Neural progenitor cell (in vitro differentiated cells): ENCODE results near the gene HIC2. TPM values are rescaled to one million over a fixed set of nuclear protein-coding genes. Genes with fewer than 3 reads are reported as not detected.
A peak's percentile ranks its signal among the peaks of the same experiment; 100 is the strongest.

Experiments
- DNase-seq: peaks from one replicate; pipeline ENCODE4 v3.0.0-alpha.2; 2016; ENCODE audit warnings: low spot score
- H2AFZ ChIP-seq: fragments of 200-600 bp; sonication (generic); replicated peaks from 2 replicates; pipeline ENCODE4 v1.6.1; 2016; ENCODE audit warnings: antibody characterized with exemption
- H3F3A ChIP-seq: fragments of 200-600 bp; sonication (generic); 2 replicates; pipeline ENCODE4 v1.6.1; 2016; ENCODE audit warnings: antibody characterized with exemption, low read depth
- H3K27ac ChIP-seq: fragments of 200-600 bp; sonication (generic); 2 replicates; pipeline ENCODE4 v1.5.1; 2016; ENCODE audit warnings: mild to moderate bottlenecking
- H3K27me3 ChIP-seq: fragments of 200-600 bp; sonication (generic); 2 replicates; pipeline ENCODE4 v1.6.1; 2016; ENCODE audit warnings: mild to moderate bottlenecking, moderate library complexity
- H3K36me3 ChIP-seq: fragments of 200-600 bp; sonication (generic); 2 replicates; pipeline ENCODE4 v1.5.1; 2016
- H3K4me1 ChIP-seq: fragments of 200-600 bp; sonication (generic); 2 replicates; pipeline ENCODE4 v1.6.1; 2016; ENCODE audit warnings: mixed run types
- H3K4me2 ChIP-seq: fragments of 200-600 bp; sonication (generic); 2 replicates; pipeline ENCODE4 v1.6.1; 2016
- H3K4me3 ChIP-seq: fragments of 200-600 bp; sonication (generic); 2 replicates; pipeline ENCODE4 v1.5.1; 2016
- H3K79me2 ChIP-seq: fragments of 200-600 bp; sonication (generic); 2 replicates; pipeline ENCODE4 v1.6.1; 2016; ENCODE audit warnings: low read depth
- H3K9ac ChIP-seq: fragments of 200-600 bp; sonication (generic); 2 replicates; pipeline ENCODE4 v1.6.1; 2016
- H3K9me3 ChIP-seq: fragments of 200-600 bp; sonication (generic); 2 replicates; pipeline ENCODE4 v1.5.1; 2016; ENCODE audit warnings: low read depth
- H4K20me1 ChIP-seq: fragments of 200-600 bp; sonication (generic); 2 replicates; pipeline ENCODE4 v1.6.1; 2016; ENCODE audit warnings: low read depth
- H3K27ac Mint-ChIP-seq: 3 replicates; pipeline ENCODE4 v1.8.0; 2021; ENCODE audit warnings: mixed read lengths
- H3K27me3 Mint-ChIP-seq: 2 replicates; pipeline ENCODE4 v1.8.0; 2022; ENCODE audit warnings: low read depth, mild to moderate bottlenecking, inconsistent platforms, moderate library complexity, mixed read lengths; ENCODE audit not compliant: insufficient read depth
- H3K36me3 Mint-ChIP-seq: 3 replicates; pipeline ENCODE4 v1.8.0; 2021; ENCODE audit warnings: mixed read lengths
- H3K4me1 Mint-ChIP-seq: 3 replicates; pipeline ENCODE4 v1.8.0; 2021; ENCODE audit warnings: mixed read lengths
- H3K4me3 Mint-ChIP-seq: 3 replicates; pipeline ENCODE4 v1.8.0; 2021; ENCODE audit warnings: mild to moderate bottlenecking, moderate library complexity, mixed read lengths
- H3K9me3 Mint-ChIP-seq: 3 replicates; pipeline ENCODE4 v1.8.0; 2020; ENCODE audit warnings: mixed read lengths
- CTCF ChIP-seq: fragments of 200-600 bp; sonication (generic); IDR thresholded peaks from 2 replicates; pipeline ENCODE4 v1.5.1; 2017; ENCODE audit warnings: antibody characterized with exemption, mild to moderate bottlenecking
- EZH2 ChIP-seq: fragments of 200-600 bp; sonication (generic); IDR thresholded peaks from 2 replicates; pipeline ENCODE4 v1.6.1; 2017; ENCODE audit warnings: antibody characterized with exemption, mild to moderate bottlenecking, moderate library complexity
- EZH2phosphoT487 ChIP-seq: fragments of 200-600 bp; sonication (generic); IDR thresholded peaks from 2 replicates; pipeline ENCODE4 v1.6.1; 2017; ENCODE audit warnings: antibody characterized with exemption
- total RNA-seq: library from RNA; depleted of rRNA; stranded (reverse); fragments of >200 nt; gene quantifications from 2 replicates; pipeline ENCODE4 v1.2.3, GENCODE V29; 2015; ENCODE audit warnings: low replicate concordance

Gene HIC2
- total RNA-seq, 1 donor from 2014 or later, result 14.3 TPM

DNA sequence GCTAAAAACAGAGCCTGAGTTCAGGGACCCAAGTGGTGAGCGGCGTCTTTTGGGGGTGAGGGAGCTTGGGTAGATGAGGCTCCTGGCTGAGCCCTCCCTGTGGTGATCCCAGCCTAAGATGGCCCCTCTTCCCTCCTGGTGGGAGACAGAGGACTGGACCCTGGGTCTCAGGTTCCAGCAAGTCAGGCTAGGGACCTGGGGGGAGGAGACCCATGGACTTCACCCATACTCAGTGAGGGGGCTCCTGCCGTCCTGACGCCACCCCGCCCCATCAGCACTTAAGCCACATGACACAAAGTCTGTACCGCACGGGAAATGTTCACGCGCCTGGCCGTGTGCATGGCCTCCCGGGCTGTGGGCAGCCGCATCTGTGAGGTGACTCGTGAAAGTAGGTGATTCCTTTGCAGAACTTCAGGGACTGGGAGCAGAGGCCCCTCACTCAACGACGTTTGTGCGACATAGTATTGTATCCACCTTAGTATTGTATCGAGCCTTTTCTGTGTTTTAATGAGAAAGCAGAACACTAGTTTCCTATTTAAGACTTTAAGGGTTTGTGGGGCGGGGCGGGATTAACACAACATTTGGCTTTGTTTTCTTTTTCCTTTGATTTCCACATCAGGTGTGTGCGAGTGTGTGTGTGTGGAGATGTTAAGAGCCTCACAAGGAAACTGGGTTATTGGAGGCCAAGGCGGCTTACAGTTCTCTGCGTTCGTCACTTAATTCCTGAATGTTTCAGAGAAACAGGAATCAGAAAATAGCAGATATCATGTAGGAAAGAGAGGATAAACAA, 31.7 kb downstream of the HIC2 start:
- no peak for TF ChIP-seq CTCF
- TF ChIP-seq EZH2phosphoT487, result no peak
- no peak for TF ChIP-seq EZH2
- no peaks in the 10 kb centered on the region for H3K27me3 ChIP-seq
- Mint-ChIP-seq H3K27ac (no peak overlapping the region), H3K4me1 (peaks cover 10% of the 10 kb centered on the region), H3K36me3 (peaks cover 8% of the 10 kb centered on the region), H3K4me3 (no peak overlapping the region), H3K9me3 (no peaks in the 10 kb centered on the region), H3K27me3 (peaks cover 4% of the 10 kb centered on the region)
- H3K36me3 ChIP-seq, result no peaks in the 10 kb centered on the region
- peaks cover 5% of the 10 kb centered on the region for H3K79me2 ChIP-seq
- DNase-seq, result peak; percentile 1
- H3K27ac ChIP-seq, result no peak overlapping the region
- H3K4me1 ChIP-seq, result peaks cover 7% of the 10 kb centered on the region
- no peak overlapping the region for H2AFZ ChIP-seq
- H3K9ac ChIP-seq, result no peak overlapping the region
- H3F3A ChIP-seq, result no peaks in the 10 kb centered on the region
- H3K4me2 ChIP-seq, result no peak overlapping the region
- H3K4me3 ChIP-seq, result no peak overlapping the region
- H3K9me3 ChIP-seq, result no peaks in the 10 kb centered on the region
- H4K20me1 ChIP-seq, result peaks cover 53% of the 10 kb centered on the region

DNA sequence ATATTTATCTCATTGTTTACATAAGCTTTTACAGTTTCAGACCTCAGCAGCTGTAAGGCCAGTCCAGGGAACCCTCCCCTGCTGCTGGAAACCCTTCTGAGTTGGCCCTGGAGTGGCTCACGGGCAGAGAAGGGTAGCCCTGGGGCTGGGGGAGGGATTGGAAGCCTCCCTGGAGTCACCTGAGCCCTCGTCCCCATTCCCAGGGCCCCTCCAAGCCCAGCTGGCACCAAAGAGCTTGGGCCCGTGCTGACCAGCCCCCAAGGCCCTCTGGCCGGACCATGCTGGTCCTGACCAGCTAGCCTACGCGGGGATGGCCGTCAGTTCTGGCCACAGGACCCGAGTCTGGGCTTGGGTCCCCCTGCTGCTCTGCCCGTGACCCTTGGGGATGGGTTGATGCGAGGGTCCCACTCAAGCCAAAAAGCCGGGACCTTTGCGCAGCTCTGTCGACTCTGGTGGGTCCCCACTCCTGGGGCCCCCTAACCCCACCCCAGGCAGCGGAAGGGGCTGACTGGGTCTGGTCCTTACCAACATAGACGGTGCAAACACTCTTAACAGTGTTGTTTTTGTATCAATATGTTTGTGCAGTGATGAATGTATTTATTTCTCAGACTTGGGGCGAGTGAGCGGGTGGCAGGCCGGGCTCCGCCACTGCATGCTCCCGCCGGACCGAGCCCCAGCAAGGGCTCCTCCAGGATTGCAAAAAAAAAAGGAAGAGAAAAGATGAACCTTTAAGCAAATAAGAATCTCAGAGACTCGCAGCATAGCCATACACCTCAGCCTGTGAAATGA, 32.6 kb downstream of the HIC2 start:
- peaks cover 50% of the 10 kb centered on the region for H4K20me1 ChIP-seq
- H3K36me3 ChIP-seq, result no peaks in the 10 kb centered on the region
- H3K9me3 ChIP-seq, result no peaks in the 10 kb centered on the region
- Mint-ChIP-seq H3K27me3 (peaks cover 4% of the 10 kb centered on the region), H3K27ac (no peak overlapping the region), H3K9me3 (no peaks in the 10 kb centered on the region), H3K4me1 (peaks cover 13% of the 10 kb centered on the region), H3K4me3 (no peak overlapping the region), H3K36me3 (peaks cover 8% of the 10 kb centered on the region)
- peak; percentile 6 for DNase-seq
- peaks cover 7% of the 10 kb centered on the region for H3K4me1 ChIP-seq
- no peak overlapping the region for H3K9ac ChIP-seq
- H3K4me3 ChIP-seq, result no peak overlapping the region
- no peak overlapping the region for H3K27ac ChIP-seq
- no peak overlapping the region for H3K4me2 ChIP-seq
- H3F3A ChIP-seq, result no peaks in the 10 kb centered on the region
- H3K27me3 ChIP-seq, result no peaks in the 10 kb centered on the region
- H3K79me2 ChIP-seq, result no peaks in the 10 kb centered on the region
- TF ChIP-seq CTCF (no peak), EZH2phosphoT487 (no peak), EZH2 (no peak)
- H2AFZ ChIP-seq, result no peak overlapping the region

GRCh38 chr22:21450320-21450831, 33.2 kb downstream of the HIC2 start:
- Histone ChIP-seq H2AFZ (no peak overlapping the region), H3K27me3 (no peaks in the 10 kb centered on the region), H4K20me1 (peaks cover 50% of the 10 kb centered on the region), H3K79me2 (no peaks in the 10 kb centered on the region), H3K4me3 (no peak overlapping the region), H3K4me1 (peaks cover 7% of the 10 kb centered on the region), H3K4me2 (no peak overlapping the region), H3F3A (no peaks in the 10 kb centered on the region), H3K9ac (no peak overlapping the region), H3K27ac (no peak overlapping the region), H3K36me3 (no peaks in the 10 kb centered on the region), H3K9me3 (no peaks in the 10 kb centered on the region)
- TF ChIP-seq EZH2, result no peak
- TF ChIP-seq CTCF, result peak; percentile 54
- no peak for TF ChIP-seq EZH2phosphoT487
- peaks cover 15% of the 10 kb centered on the region for H3K4me1 Mint-ChIP-seq
- no peak overlapping the region for H3K4me3 Mint-ChIP-seq
- peak; percentile 41 for DNase-seq
- no peaks in the 10 kb centered on the region for H3K9me3 Mint-ChIP-seq
- peaks cover 5% of the 10 kb centered on the region for H3K36me3 Mint-ChIP-seq
- peaks cover 4% of the 10 kb centered on the region for H3K27me3 Mint-ChIP-seq
- no peak overlapping the region for H3K27ac Mint-ChIP-seq
